Heart right ventricle (tissue), 16 donors: ENCODE results near the gene NELL2. TPM values are rescaled to one million over a fixed set of nuclear protein-coding genes. Genes with fewer than 3 reads are reported as not detected.

Source experiments
- ATAC-seq, 8 donors: fragments of 200-7000 bp; cut with Tn5 transposase; one replicate each; pipeline ENCODE4 v1.9.1; 2020; ENCODE audit warnings: mild to moderate bottlenecking in 8 of 8, moderate library complexity in 8 of 8, moderate number of reproducible peaks in 1 of 8
- DNase-seq, 2 donors: peaks; one replicate each; pipeline ENCODE4 v3.0.0-alpha.2; 2020
- H3K27ac ChIP-seq, 10 donors: fragments of 200-600 bp; sonication (generic) in 2 of 10; one replicate each; pipeline versions ENCODE4 v1.5.0 to v1.8.0; 2020 to 2022; ENCODE audit warnings: mild to moderate bottlenecking in 3 of 10
- H3K27me3 ChIP-seq, 7 donors: fragments of 200-600 bp; one replicate each; pipeline ENCODE4 v1.8.0; 2021 to 2022; ENCODE audit warnings: mild to moderate bottlenecking in 2 of 7
- H3K36me3 ChIP-seq, 9 donors: fragments of 200-600 bp; sonication (generic) in 1 of 9; one replicate each; pipeline versions ENCODE4 v1.5.0 to v1.8.0; 2020 to 2022; ENCODE audit warnings: mild to moderate bottlenecking in 2 of 9
- H3K4me1 ChIP-seq, 9 donors: fragments of 200-600 bp; sonication (generic) in 1 of 9; one replicate each; pipeline versions ENCODE4 v1.5.0 to v1.8.0; 2020 to 2022; ENCODE audit warnings: mild to moderate bottlenecking in 4 of 9
- H3K4me3 ChIP-seq, 10 donors: fragments of 200-600 bp; sonication (generic) in 2 of 10; one replicate each; pipeline versions ENCODE4 v1.5.0 to v1.8.0; 2020 to 2022; ENCODE audit warnings: mild to moderate bottlenecking in 7 of 10, moderate library complexity in 2 of 10
- H3K9me3 ChIP-seq, 11 donors: fragments of 200-600 bp in 10 of 11; sonication (generic) in 2 of 11; one replicate each; pipeline versions ENCODE4 v1.5.0 to v1.8.0; 2013 to 2022; ENCODE audit warnings: mild to moderate bottlenecking in 2 of 11, control low read depth in 1 of 11, moderate library complexity in 1 of 11
- WGBS, 2 donors: extraction: QIAGEN DNeasy Blood & Tissue Kit; methylation state at CpG; one replicate each; pipeline ENCODE4 v1.1.7; 2013; ENCODE audit warnings: inconsistent platforms in 1 of 2; 5-methylcytosine and 5-hydroxymethylcytosine counted together
- intact Hi-C, 10 donors: fragments of 100-400 bp; cut with DNase I; formaldehyde crosslinking; loops; one replicate each; pipeline versions ENCODE4 v1.11.1 to v1.14.2; 2022
- polyA plus RNA-seq, 2 donors: library from polyadenylated mRNA; stranded (reverse); fragments of 200-250 nt; gene quantifications; one replicate each; pipeline ENCODE4 v1.2.3, GENCODE V29; 2013
- total RNA-seq, 10 donors: library from RNA; stranded (reverse); fragmentation: NEBNext Ultra II Directional in 3 of 10; extraction: Animal tissue kit (Norgen Biotek cat#: 25700) in 3 of 10; gene quantifications; one replicate each; pipeline versions ENCODE4 v1.2.1 to v1.2.4, GENCODE V29; 2021 to 2023
- TF ChIP-seq, protein P1 (sequence below), 9 donors: fragments of 200-600 bp; sonication (generic) in 2 of 9; IDR thresholded peaks; one replicate each; pipeline versions ENCODE4 v1.5.0 to v1.8.0; 2021 to 2022; ENCODE audit warnings: antibody characterized with exemption in 9 of 9, mild to moderate bottlenecking in 5 of 9, moderate library complexity in 1 of 9
- donor health status: Arrhythmogenic right ventricular cardiomyopathy.
- donor health status: ischemic (EF 13 %, LVEDD 7.1; RV severe dilation, severe dysfunction).
- donor health status: healthy with polysubstance abuse.
- donor health status: DM: no; HTN: yes; CAD: no.
- donor health status: DM: no; HTN: no; CAD: no.
- donor health status: ischemic (EF 25% LVEDD 6.9; RV normal size, moderate dysfunction).
- donor health status: ischemic (EF 25% LVEDD 5.7; RV mildly dilated, moderate dysfunction).
- donor health status: healthy.
- donor health status: DM: yes; HTN: yes; CAD: no.
- donor health status: Ischemic cardiomyopathy.
- donor health status: ischemic (EF 35%, LVEDD 5.7; RV mildly dilated, moderate dysfunction).
- donor health status: nonischemic (EF 11% LVEDD 7.7; RV severe dilation, severe dysfunction).
- donor health status: DM: yes; HTN: yes; CAD: no.
- donor health status: PGD.
- donor health status: ischemic (EF 29% LVEDD 5.4; RV normal size, mild dysfunction).
- donor health status: nonischemic (EF 23%, LVEDD 6.1; RV moderate dilation, normal function).

The NELL2 gene
- total and polyA plus RNA-seq, 12 donors, result 0.06 to 2.8 (median 0.46) TPM; not detected in 3

DNA sequence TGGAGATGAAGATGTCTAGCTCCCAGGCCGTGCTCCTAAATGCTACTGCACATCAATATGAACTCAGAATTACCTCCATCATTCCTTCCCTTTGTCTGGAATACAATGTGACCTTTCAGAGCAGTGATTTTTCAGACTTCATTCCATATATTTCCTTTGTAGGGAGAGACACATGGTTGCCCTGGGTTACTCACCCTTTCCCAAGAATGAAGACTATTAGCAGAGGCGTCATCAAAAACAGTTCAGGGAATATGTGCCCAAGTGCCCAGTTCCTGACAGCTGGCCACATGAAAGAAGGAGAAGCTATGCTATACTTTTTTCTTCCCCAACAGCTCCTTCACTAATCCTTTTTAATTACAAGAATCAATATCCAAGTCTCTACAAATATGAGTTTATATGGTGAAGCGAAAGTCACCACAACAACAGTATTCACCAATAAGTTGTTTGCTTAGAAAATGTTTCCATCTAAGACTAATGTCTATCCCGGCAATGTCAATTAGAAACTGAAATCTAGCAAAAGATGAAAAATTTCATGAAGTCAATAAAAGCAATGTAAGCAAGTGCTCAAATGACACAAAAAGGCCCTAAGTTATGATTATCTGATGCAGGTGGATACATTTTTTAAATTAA, 17.8 kb downstream of the NELL2 start:
- DNase-seq (no peak), ATAC-seq (no peak)
- TF ChIP-seq, protein P1, sequence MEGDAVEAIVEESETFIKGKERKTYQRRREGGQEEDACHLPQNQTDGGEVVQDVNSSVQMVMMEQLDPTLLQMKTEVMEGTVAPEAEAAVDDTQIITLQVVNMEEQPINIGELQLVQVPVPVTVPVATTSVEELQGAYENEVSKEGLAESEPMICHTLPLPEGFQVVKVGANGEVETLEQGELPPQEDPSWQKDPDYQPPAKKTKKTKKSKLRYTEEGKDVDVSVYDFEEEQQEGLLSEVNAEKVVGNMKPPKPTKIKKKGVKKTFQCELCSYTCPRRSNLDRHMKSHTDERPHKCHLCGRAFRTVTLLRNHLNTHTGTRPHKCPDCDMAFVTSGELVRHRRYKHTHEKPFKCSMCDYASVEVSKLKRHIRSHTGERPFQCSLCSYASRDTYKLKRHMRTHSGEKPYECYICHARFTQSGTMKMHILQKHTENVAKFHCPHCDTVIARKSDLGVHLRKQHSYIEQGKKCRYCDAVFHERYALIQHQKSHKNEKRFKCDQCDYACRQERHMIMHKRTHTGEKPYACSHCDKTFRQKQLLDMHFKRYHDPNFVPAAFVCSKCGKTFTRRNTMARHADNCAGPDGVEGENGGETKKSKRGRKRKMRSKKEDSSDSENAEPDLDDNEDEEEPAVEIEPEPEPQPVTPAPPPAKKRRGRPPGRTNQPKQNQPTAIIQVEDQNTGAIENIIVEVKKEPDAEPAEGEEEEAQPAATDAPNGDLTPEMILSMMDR (IDR thresholded peaks at IDR 0.05), result no peak
- no peaks in the 10 kb centered on the region for H3K36me3 ChIP-seq
- WGBS, 2 donors, result 83 to 85% methylated on average over 4 of the region's 4 CpGs
- no peak overlapping the region for H3K27ac ChIP-seq
- H3K4me1 ChIP-seq, result no peaks in the 10 kb centered on the region
- H3K27me3 ChIP-seq, result peaks cover 0 to 6% (median 0%) of the 10 kb centered on the region in 7 donors
- H3K4me3 ChIP-seq, result no peak overlapping the region
- intact Hi-C loops, result no loop called here
- peaks cover 0 to 20% (median 6%) of the 10 kb centered on the region in 11 donors for H3K9me3 ChIP-seq

DNA sequence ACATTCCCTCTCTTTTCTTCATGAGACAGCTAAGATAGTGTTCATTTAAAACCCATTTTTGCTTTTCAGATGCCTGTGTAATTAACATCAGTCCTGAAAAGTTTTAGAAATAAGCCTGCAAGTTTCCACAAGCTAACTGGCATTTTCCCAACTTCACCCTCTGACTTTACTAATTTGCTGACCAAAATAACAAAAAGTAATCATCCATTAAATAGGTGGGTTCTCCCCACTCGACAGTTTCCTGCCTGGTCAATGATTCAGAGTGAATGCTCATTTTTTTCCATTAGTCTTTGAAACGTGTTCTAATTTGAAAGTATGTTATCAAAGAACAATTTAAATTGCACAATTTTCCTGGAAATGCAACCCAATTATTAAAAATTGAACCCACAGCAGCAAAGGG, 23.6 kb downstream of the NELL2 start:
- Histone ChIP-seq H3K27ac (no peak overlapping the region), H3K4me1 (no peaks in the 10 kb centered on the region), H3K27me3 (peaks cover 0 to 8% (median 0%) of the 10 kb centered on the region in 7 donors), H3K36me3 (no peaks in the 10 kb centered on the region), H3K4me3 (no peak overlapping the region), H3K9me3 (no peaks in the 10 kb centered on the region)
- TF ChIP-seq, protein P1 (IDR thresholded peaks at IDR 0.05), result no peak
- intact Hi-C loops, result no loop called here
- 41% methylated on average over 2 of the region's 2 CpGs for WGBS, 2 donors
- ATAC-seq (no peak), DNase-seq (no peak)

DNA sequence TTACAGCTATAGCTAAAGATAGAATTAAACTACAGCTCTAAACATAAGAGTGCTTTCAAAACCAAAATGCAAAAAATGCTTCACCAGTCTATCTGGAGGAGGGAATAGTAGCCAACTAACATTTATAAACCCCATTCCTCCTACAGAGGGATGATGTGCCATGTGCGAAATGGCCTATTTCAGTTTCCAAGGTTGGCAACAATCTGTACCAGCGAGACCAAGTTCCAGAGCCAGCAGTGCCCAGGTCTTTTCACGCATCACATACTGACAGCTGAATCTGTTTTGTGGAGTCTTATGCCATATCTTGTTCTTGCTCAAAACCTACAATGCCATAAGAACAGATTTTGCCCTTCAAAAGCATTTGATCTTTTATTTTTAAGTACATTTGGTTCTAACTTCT, 24.5 kb downstream of the NELL2 start:
- Histone ChIP-seq H3K27me3 (peaks cover 0 to 8% (median 0%) of the 10 kb centered on the region in 7 donors), H3K36me3 (no peaks in the 10 kb centered on the region), H3K9me3 (no peaks in the 10 kb centered on the region), H3K4me1 (no peaks in the 10 kb centered on the region), H3K27ac (no peak overlapping the region), H3K4me3 (no peak overlapping the region)
- DNase-seq (no peak), ATAC-seq (no peak)
- TF ChIP-seq, protein P1 (IDR thresholded peaks at IDR 0.05), result no peak
- WGBS, 2 donors, result 85 to 92% methylated on average over 3 of the region's 3 CpGs
- intact Hi-C loops, result no loop called here

DNA sequence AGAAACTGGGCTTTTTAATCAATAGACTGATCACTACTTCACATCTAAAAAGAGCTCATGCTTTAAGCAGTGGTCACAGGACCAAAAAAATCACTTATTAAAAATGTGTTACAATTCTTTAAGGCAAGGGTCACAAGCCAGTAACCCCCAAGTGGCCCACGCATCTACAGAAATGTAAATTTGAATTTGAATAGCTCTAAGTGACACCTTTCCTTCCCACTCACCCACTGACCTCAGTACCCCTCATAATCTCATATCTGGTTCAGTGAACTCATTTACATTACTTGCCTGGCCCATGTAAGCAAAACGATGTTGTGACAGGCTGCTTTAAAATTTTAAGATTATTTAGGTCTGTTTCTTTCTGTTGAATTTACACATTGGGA, 27.4 kb downstream of the NELL2 start:
- Histone ChIP-seq H3K27ac (peak overlapping the region in 1 of 10 donors; percentile 61), H3K4me3 (no peak overlapping the region), H3K4me1 (no peaks in the 10 kb centered on the region), H3K9me3 (no peaks in the 10 kb centered on the region), H3K36me3 (no peaks in the 10 kb centered on the region), H3K27me3 (peaks cover 0 to 4% (median 0%) of the 10 kb centered on the region in 7 donors)
- DNase-seq (no peak), ATAC-seq (no peak)
- WGBS, 2 donors, result 41 to 50% methylated on average over 2 of the region's 2 CpGs
- TF ChIP-seq, protein P1 (IDR thresholded peaks at IDR 0.05), result no peak
- intact Hi-C loops, result no loop called here
